BLaER1 (cell line): Measurements from ENCODE around the gene NUDT4.
A peak's percentile ranks its signal among the peaks of the same experiment; 100 is the strongest.
"Not testable (repeated sequence)": the region's sequence is repeated elsewhere in the genome, so short reads cannot be mapped to it uniquely, and the experiment has no call there.

Experiments used
- H3K27ac ChIP-seq: shearing (Covaris generic); formaldehyde crosslinking; 2 replicates; pipeline ENCODE4 v1.8.1; 2022
- H3K27me3 ChIP-seq: shearing (Covaris generic); formaldehyde crosslinking; 2 replicates; pipeline ENCODE4 v1.8.1; 2022
- H3K36me3 ChIP-seq: shearing (Covaris generic); formaldehyde crosslinking; 2 replicates; pipeline ENCODE4 v1.8.1; 2022
- H3K4me1 ChIP-seq: shearing (Covaris generic); formaldehyde crosslinking; 2 replicates; pipeline ENCODE4 v1.8.1; 2022
- H3K4me2 ChIP-seq: shearing (Covaris generic); formaldehyde crosslinking; 2 replicates; pipeline ENCODE4 v1.8.1; 2022
- H3K4me3 ChIP-seq: shearing (Covaris generic); formaldehyde crosslinking; 2 replicates; pipeline ENCODE4 v1.8.1; 2022
- H3K9ac ChIP-seq: shearing (Covaris generic); formaldehyde crosslinking; 2 replicates; pipeline ENCODE4 v1.8.1; 2022
- H3K9me3 ChIP-seq: shearing (Covaris generic); formaldehyde crosslinking; 2 replicates; pipeline ENCODE4 v1.8.1; 2022
- H4K20me1 ChIP-seq: shearing (Covaris generic); formaldehyde crosslinking; 2 replicates; pipeline ENCODE4 v1.8.1; 2022
- Cebpa-rat ChIP-seq: shearing (Covaris generic); IDR thresholded peaks from 2 replicates; pipeline ENCODE4 v1.8.1; 2022

The NUDT4 gene

DNA sequence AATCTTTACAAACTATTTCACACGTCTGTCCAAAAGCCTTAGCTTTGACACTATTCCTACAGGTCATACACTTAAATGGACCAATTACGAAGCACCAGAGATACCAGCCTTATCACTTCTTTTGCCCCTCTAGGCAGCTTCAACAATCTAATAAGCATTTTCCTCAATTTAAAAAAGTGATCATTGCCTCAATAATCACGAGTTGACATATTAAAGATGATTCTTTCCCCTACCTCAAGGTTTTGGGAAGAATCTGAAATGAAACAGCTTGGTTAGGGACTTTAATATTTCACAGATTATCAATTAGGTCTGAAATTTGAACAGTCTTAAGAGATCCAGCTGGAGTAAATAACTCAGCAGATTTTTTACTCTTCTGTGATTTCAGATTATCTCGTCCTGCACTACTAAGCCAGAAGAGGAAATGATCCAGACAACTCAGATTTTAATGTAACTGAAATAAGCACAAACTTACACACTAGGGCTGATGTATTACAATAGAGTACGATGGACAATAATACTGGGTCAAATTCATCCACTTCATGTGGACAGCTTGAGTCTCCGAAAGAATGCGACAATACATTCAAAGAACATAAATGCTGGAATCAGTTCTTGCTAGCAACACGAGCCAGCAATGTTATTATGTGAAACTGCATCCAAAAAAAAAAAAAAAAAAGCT lies 48.1 kb downstream of the NUDT4 start:
- H4K20me1 ChIP-seq: peaks cover 100% of the 10 kb centered on the region
- no peaks in the 10 kb centered on the region; the same call in 1 of the 2 replicates for H3K36me3 ChIP-seq
- H3K4me3 ChIP-seq: no peak overlapping the region
- H3K4me2 ChIP-seq: peak overlapping the region; percentile 67
- H3K27me3 ChIP-seq: no peaks in the 10 kb centered on the region
- H3K4me1 ChIP-seq: peaks cover 64% of the 10 kb centered on the region
- H3K9ac ChIP-seq: peak overlapping the region; percentile 28; the same call in 1 of the 2 replicates
- no peaks in the 10 kb centered on the region for H3K9me3 ChIP-seq
- no peak for TF ChIP-seq Cebpa-rat
- peak overlapping the region; percentile 21; the same call in 1 of the 2 replicates for H3K27ac ChIP-seq

DNA sequence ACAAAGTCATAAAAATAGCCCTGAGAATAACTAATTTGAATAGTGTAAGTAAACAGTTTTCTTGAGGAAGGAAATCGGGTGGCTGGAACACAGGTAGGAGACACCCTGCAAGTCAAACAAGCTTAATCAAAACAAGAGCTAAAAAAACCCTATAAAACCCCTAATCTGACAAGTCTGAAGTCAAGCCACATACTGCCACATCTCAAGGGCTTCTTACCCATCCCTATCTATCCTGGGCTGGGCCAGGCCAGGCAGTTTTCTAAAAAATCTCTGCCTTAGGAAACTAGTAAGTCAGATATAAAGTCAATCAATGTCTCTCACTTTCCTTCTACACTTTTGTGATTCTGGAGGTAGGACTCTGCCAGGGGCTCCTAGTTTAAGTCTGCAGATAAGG lies 48.7 kb downstream of the NUDT4 start:
- no peak for TF ChIP-seq Cebpa-rat
- Histone ChIP-seq H3K4me1 (peaks cover 64% of the 10 kb centered on the region), H3K4me3 (no peak overlapping the region), H3K9me3 (no peaks in the 10 kb centered on the region), H4K20me1 (peaks cover 100% of the 10 kb centered on the region), H3K4me2 (peak overlapping the region; percentile 67), H3K27ac (no peak overlapping the region), H3K36me3 (no peaks in the 10 kb centered on the region; the same call in 1 of the 2 replicates), H3K27me3 (no peaks in the 10 kb centered on the region), H3K9ac (0 out of 2 replicates have a peak overlapping the region, but pooled peaks have one; percentile 41)

DNA sequence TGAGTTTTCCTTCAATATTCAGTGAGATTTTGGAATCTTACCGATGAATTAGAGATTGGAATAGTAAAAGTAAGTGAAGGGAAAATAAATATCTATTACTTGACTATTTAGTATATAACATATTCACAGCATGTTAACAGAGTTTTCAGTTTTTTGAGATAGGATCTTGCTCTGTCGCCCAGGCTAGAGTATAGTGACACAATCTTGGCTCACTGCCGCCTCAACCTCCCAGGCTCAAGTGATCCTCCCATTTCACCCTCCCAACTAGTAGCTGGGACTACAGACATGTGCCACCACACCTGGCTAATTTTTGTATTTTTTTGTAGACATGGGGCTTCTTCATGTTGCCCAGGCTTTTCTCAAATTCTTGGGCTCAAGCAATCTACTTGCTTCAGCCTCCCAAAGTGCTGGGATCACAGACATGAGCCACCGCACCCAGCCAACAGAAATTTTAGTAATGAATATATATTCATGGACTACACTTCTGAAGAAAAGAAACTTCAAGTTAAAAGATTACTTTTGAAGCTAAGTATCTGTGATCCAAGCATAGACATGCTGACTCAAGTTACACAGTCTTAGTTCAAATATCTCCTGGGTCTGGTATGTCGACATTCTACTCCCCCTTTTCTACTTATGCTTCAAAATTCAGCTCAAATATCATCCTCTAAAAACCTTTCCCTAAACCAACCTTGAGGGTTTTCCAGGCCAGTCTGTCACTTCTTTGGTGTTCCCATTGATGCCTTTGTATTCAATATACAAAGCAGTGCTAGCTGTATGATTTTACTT lies 50.2 kb downstream of the NUDT4 start:
- Histone ChIP-seq H3K36me3 (no peaks in the 10 kb centered on the region; the same call in 1 of the 2 replicates), H3K27me3 (no peaks in the 10 kb centered on the region), H3K27ac (no peak overlapping the region)

DNA sequence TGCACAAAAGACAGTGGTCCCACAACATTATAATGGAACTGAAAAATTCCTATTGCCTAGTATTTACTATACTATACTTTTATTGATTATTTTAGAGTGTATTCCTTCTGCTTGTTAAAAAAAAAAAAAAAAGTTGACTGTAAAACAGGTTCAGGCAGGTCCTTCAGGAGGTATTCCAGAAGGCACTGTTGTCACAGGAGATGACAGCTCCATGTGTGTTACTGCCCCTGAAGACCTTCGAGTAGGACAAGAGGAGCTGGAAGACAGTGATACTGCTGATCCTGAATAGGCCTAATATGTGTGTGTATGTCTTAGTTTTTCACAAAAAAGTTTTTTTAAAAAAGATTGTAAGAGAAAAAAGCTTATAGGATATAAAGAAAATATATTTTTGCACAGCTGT lies 51.7 kb downstream of the NUDT4 start:
- Histone ChIP-seq H3K36me3 (no peaks in the 10 kb centered on the region; the same call in 1 of the 2 replicates), H3K4me1 (peaks cover 47% of the 10 kb centered on the region), H3K4me3 (no peak overlapping the region), H3K27ac (no peak overlapping the region), H3K4me2 (no peak overlapping the region), H4K20me1 (peaks cover 99% of the 10 kb centered on the region), H3K9me3 (no peaks in the 10 kb centered on the region), H3K27me3 (no peaks in the 10 kb centered on the region), H3K9ac (no peak overlapping the region)
- no peak for TF ChIP-seq Cebpa-rat

More for the DNA sequence above, 50.2 kb downstream of the NUDT4 start:
- Histone ChIP-seq H3K4me1 (peaks cover 51% of the 10 kb centered on the region), H3K9me3 (no peaks in the 10 kb centered on the region), H4K20me1 (peaks cover 100% of the 10 kb centered on the region), H3K4me2 (no peak overlapping the region), H3K4me3 (no peak overlapping the region), H3K9ac (no peak overlapping the region)
- no peak for TF ChIP-seq Cebpa-rat

DNA sequence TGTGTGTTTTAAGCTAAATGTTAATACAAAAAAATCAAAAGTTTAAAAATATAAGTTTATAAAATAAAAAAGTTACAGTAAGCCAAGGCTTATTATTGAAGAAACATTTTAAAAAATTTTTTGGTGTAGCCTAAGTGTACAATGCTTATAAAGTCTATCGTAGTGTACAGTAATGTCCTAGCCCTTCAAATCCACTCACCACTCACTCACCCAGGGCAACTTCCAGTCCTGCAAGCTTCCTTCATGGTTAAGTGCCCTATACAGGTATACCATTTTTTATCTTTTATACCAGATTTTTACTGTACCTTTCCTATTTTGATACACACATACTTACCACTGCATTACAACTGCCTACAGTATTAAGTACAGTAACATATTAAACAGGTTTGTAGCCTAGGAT lies 52.1 kb downstream of the NUDT4 start:
- no peak overlapping the region for H3K9ac ChIP-seq
- H3K27me3 ChIP-seq: no peaks in the 10 kb centered on the region
- H3K4me3 ChIP-seq: no peak overlapping the region
- H3K27ac ChIP-seq: no peak overlapping the region
- H4K20me1 ChIP-seq: peaks cover 99% of the 10 kb centered on the region
- H3K9me3 ChIP-seq: no peaks in the 10 kb centered on the region
- H3K36me3 ChIP-seq: no peaks in the 10 kb centered on the region; the same call in 1 of the 2 replicates
- no peak overlapping the region for H3K4me2 ChIP-seq
- no peak for TF ChIP-seq Cebpa-rat
- peaks cover 47% of the 10 kb centered on the region for H3K4me1 ChIP-seq

DNA sequence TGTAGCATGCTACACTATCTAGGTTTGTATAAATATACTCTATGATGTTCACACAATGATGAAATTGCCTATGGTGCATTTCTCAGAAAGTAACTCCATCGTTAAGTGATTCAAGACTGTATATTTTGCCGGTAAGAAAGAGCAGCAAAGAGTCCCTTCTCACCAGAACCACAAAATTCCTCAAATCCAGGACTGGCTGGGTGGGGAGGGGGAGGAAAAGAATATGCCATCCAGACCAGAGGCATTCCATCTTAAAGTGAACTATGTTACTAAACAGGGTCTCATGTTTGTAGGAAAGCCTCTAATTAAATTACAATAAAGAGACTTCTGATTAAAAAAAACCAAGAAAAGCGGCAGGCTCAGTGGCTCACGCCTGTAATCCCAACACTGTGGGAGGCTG lies 52.6 kb downstream of the NUDT4 start:
- H3K4me2 ChIP-seq: no peak overlapping the region
- no peak overlapping the region for H3K9ac ChIP-seq
- no peak for TF ChIP-seq Cebpa-rat
- no peak overlapping the region for H3K27ac ChIP-seq
- H3K4me1 ChIP-seq: peaks cover 47% of the 10 kb centered on the region
- H3K4me3 ChIP-seq: no peak overlapping the region
- no peaks in the 10 kb centered on the region for H3K27me3 ChIP-seq
- H3K36me3 ChIP-seq: no peaks in the 10 kb centered on the region; the same call in 1 of the 2 replicates
- H3K9me3 ChIP-seq: no peaks in the 10 kb centered on the region
- peaks cover 99% of the 10 kb centered on the region for H4K20me1 ChIP-seq

DNA sequence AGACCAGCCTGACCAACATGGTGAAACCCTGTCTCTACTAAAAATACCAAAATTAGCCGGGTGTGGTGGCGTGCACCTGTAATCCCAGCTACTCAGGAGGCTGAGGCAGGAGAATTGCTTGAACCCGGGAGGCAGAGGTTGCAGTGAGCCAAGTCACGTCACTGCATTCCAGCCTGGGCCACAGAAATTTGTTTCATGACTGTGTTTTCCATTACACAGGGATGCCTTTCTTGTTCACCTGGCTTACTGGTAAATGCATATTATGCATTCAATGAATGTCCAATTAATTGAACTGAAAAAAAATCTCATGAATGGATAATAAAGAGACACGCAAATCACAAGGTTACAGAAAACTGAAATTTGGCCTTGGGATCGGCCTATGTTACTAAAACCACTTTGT lies 54.3 kb downstream of the NUDT4 start:
- not testable (repeated sequence) for H3K27ac ChIP-seq, H3K9ac ChIP-seq, H3K36me3 ChIP-seq, H3K4me3 ChIP-seq, H3K4me2 ChIP-seq, H3K9me3 ChIP-seq, H3K27me3 ChIP-seq
- H3K4me1 ChIP-seq: peaks cover 47% of the 10 kb centered on the region
- peaks cover 99% of the 10 kb centered on the region for H4K20me1 ChIP-seq

DNA sequence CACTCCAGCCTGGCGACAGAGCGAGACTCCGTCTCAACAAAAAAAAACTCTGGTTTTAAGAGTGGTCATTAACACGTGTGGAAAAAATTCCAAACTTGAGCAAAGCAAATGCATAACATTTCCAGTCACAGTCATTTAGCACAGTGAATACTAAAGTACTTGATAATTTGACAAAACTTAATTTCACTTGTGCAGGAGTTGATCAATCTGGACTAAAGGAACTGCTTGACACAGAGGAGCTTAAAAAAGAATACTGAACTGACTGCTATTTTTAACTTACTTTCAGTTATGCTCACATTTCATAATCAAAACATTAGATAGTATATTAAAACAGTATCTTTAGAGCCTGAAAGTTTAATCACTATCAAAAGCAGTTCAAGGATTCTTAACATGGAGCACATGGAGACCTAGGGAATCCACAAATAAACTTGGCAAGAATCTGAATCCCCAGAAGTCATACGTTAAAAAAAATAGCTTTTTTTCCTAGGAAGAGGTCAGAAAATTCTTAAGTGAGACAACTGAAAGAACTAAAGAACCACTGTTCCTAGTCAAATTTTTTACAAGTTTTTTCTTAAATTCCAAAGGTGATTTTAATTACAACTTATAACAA lies 56.6 kb downstream of the NUDT4 start:
- no peaks in the 10 kb centered on the region; the same call in 1 of the 2 replicates for H3K36me3 ChIP-seq
- H3K4me1 ChIP-seq: peaks cover 58% of the 10 kb centered on the region
- peak overlapping the region; percentile 30; the same call in 1 of the 2 replicates for H3K4me3 ChIP-seq
- H3K27me3 ChIP-seq: no peaks in the 10 kb centered on the region
- H3K9me3 ChIP-seq: no peaks in the 10 kb centered on the region
- peak overlapping the region; percentile 81 for H3K4me2 ChIP-seq
- no peak for TF ChIP-seq Cebpa-rat
- H3K9ac ChIP-seq: peak overlapping the region; percentile 58
- peaks cover 99% of the 10 kb centered on the region for H4K20me1 ChIP-seq
- peak overlapping the region; percentile 50 for H3K27ac ChIP-seq

DNA sequence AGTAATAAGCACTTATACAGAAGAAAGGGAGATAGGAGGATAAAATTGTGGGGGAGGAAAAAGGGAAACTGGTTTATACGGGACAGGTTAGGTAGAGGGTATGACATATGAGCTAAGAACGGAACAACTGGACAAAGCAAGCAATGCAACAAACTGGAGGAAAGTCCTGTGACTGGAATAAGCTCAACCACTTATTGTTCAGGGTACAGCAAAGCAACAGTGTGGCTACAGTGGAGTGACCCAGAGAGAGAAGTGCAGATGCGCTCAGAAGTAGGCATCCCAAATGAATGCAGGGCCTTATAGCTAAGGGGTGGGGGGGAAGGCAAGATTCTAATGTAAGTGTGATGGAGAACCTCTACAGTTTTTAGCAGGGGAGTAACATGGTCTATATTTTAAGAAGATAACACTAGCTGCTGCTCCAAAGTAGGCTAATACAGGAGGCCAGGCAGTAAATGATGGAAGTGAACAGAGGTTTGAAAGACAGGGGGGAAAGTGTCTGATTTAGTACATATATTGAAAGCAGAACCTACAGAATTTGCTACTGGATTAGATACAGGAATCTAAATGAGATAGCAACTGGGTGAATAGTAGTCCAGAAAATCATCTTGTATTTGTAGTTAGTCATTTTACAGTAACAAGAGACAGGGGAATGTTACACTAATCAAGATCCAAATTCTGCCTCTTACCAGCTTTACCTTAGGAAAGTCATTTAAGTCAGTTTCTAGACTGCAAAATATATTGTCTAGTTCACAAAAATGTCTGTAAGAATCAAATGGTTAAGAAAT lies 60.7 kb downstream of the NUDT4 start:
- no peak overlapping the region for H3K9ac ChIP-seq
- no peak for TF ChIP-seq Cebpa-rat
- H4K20me1 ChIP-seq: peaks cover 81% of the 10 kb centered on the region
- H3K4me3 ChIP-seq: no peak overlapping the region
- no peaks in the 10 kb centered on the region for H3K9me3 ChIP-seq
- peak overlapping the region; percentile 81 for H3K4me2 ChIP-seq
- no peak overlapping the region for H3K27ac ChIP-seq
- H3K4me1 ChIP-seq: peaks cover 78% of the 10 kb centered on the region
- H3K36me3 ChIP-seq: no peaks in the 10 kb centered on the region
- no peaks in the 10 kb centered on the region for H3K27me3 ChIP-seq
